Measurements from ENCODE around the gene ASRGL1.
A peak's percentile ranks its signal among the peaks of the same experiment; 100 is the strongest.
"Not testable (repeated sequence)": the region's sequence is repeated elsewhere in the genome, so short reads cannot be mapped to it uniquely, and the experiment has no call there.

The ASRGL1 gene

DNA sequence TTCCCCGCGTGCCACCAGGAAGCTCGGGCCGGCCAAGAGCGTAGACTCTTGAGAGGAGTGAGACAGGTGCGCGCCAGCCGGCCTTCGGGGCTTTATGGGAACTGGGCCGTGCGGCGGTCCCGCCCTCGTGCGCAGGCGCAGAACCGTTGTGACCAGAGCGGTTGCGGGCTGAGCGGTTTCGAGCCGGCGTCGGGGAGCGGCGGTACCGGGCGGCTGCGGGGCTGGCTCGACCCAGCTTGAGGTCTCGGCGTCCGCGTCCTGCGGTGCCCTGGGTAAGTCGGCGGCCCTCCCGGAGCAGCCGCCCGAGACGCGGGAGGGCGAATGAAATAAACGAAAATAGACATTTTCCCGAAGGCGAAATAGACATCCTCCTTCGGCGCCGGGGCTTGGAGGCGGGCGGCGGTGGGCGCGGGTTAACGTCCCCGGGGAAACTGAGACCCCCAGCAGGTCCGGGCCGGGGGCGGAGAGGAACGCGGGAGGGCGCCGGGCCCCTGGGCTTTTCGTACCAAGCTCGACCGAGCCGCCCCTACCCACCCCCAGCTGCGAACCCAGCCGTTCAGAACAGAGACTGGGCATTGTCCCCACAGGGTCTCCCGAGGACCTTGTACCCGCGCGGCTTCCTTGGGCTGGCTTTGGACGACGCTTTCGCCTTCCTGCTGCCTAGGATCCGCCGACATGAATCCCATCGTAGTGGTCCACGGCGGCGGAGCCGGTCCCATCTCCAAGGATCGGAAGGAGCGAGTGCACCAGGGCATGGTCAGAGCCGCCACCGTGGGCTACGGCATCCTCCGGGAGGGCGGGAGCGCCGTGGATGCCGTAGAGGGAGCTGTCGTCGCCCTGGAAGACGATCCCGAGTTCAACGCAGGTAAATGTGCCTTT, at the start of gene ASRGL1:
TSS of gene ASRGL1 (plus strand) at position 146 of the 879 bp plus-strand sequence. CDS start at position 676, 530 bp downstream.
- DNase-seq, result peak; percentile 59 to 88

GRCh38 chr11:62295504-62295903, 41.7 kb upstream of the ASRGL1 start:
- DNase-seq, result no peak

- DNase-seq, result no peak
Measured at GRCh38 chr11:62298975-62299374, 38.3 kb upstream of the ASRGL1 start, which contains the start of gene SCGB1D4. SCGB1D4 (minus strand) TSS chr11:62299075; CDS start chr11:62299010, 65 bp downstream.

GRCh38 chr11:62306227-62306626, 31.0 kb upstream of the ASRGL1 start:
- DNase-seq, result no peak

- no peak for DNase-seq
Measured at GRCh38 chr11:62307950-62308349, 29.3 kb upstream of the ASRGL1 start.

- DNase-seq, result no peak
Measured at GRCh38 chr11:62309991-62310390, 27.3 kb upstream of the ASRGL1 start.

DNA sequence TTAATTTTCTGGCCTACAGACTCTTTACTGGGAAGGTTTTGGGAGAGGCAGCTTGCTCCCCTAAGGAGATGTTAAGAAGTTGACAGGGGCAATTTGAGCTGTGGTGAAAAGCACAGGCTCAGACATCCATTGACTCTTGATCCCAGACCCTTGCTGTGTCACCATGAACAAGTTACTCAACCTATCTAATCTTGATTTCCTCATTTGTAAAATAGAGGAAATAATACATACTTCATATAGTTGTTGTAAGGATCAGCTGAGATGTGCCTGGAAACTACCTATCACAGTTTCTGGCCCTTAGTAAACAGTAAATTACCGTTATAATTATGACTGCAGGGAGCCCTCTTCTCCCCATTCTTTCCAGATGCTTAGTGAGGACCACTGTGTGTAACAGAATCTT, 21.8 kb upstream of the ASRGL1 start:
- DNase-seq, result peak; percentile 61 to 82

- no peak for DNase-seq
Measured at GRCh38 chr11:62322524-62322923, 14.7 kb upstream of the ASRGL1 start.

DNA sequence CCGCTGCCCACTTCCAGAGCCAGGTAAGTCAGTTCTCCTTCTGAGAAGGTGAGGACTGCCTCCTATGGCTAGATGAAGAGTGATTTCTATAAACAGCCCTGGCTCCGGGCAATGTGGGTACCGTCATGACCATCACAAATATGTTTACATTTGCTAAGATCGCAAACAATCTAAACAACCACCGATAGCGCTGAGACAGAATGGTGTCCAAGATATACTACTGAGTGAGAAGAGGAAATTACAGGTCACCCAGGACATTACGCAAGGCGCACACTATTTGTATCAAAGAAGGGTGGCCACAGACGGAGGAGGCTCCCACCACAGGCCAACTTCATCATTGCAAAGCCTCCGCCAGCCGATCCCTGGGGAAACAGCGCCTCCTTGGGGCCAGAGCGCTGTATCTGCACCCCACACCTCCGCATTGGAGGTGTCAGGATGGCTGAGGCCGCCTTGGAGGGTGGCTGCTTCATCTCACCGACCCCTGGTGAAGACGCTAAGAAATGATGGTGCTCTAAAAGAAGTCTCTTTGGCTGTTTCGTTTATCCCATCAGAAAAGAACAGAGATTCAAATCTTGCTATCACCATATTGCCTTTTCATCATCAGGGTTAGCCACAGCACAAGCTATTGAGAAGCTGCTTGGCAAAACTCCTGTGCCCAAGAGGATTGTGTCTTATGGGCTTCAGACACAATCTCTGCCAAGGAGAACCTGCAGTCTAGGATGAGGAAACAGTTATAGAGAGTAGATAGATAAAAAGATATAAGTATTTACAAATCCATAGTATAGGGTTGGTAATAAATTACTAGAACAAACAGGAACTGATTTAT, 12.3 kb upstream of the ASRGL1 start:
- DNase-seq, result peak; percentile 64 to 93

DNA sequence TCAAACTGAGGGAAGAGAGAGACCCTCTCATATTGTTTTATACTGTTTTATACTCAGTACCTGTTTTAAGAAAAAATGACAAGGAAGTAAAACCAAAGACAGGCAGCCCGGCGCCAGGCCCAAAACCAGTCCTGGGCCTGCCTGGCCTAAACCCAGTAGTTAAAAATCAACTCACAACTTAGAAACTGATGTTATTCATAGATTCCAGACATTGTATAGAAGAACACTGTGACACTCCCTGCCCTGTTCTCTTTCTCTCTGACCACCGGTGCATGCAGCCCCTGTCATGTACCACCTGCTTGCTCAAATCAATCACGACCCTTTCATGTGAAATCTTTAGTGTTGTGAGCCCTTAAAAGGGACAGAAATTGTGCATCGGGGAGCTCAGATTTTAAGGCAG, 11.5 kb upstream of the ASRGL1 start:
- not testable (repeated sequence) for DNase-seq

DNA sequence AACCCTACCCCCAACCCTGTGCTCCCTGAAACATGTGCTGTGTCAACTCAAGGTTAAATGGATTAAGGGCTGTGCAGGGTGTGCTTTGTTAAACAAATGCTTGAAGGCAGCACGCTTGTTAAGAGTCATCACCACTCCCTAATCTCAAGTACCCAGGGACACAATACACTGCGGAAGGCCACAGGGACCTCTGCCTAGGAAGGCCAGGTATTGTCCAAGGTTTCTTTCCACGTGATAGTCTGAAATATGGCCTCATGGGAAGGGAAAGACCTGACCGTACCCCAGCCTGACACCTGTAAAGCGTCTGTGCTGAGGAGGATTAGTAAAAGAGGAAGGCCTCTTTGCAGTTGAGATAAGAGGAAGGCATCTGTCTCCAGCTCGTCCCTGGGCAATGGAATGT, 10.5 kb upstream of the ASRGL1 start:
- DNase-seq, result not testable (repeated sequence)

DNA sequence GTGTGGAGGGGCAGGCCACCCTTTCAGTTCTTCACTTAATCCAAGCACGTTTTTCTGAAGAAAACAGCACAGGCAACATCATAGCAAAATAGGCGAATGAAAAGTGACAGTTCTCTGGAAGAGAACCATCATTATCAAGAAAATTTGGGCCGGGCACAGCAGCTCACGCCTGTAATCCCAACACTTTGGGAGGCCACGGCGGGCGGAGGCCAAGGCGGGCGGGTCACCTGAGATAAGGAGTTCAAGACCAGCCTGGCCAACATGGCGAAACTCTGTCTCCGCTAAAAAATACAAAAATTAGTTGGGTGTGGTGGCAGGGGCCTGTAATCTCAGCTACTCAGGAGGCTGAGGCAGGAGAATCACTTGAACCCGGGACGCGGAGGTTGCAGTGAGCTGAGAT, 9.7 kb upstream of the ASRGL1 start:
- DNase-seq, result not testable (repeated sequence)

DNA sequence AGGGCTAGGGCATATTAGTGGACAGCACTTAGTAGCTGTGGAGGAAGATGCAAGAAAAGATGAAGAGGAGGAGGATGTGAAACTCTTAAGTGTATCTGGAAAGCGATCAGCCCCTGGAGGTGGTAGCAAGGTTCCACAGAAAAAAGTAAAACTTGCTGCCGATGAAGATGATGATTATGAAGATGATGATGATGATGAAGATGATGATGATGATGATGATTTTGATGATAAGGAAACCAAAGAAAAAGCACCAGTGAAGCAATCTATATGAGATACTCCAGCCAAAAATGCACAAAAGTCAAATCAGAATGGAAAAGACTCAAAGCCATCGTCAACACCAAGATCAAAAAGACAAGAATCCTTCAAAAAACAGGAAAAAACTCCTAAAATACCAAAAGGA, 6.0 kb upstream of the ASRGL1 start:
- not testable (repeated sequence) for DNase-seq

GRCh38 chr11:62333768-62334167, 3.5 kb upstream of the ASRGL1 start:
- no peak for DNase-seq

DNA sequence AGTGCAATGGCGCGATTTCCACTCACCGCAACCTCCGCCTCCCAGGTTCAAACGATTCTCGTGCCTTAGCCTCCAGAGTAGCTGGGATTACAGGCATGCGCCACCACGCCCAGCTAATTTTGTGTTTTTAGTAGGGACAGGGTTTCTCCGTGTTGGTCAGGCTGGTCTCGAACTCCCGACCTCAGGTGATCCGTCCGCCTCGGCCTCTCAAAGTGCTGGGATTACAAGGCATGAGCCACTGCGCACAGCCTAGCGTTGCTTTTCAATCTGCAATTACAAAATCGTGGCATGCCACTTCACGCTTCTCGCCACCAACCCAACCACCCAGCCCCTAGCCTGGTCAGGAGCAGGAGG, 322 bp upstream of the ASRGL1 start:
- DNase-seq, result not testable (repeated sequence)

DNA sequence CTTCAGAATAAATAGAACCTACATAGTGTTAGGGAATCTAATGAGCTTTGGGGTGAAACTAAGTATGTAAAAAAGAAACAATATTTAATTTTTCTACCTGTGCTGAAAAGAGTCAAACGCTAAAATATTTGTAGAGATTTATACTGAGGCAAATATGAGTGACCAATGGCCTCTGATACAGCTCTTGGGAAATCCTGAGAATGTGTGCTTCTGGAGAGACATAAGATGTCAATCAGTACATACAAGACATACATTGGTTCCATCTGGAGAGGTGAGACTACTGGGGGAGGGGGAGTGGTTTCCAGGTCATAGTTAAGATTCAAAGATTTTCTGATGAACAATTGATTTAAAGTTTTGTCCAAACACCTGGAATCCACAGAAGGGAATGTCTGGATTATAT, 970 bp downstream of the ASRGL1 start:
- DNase-seq, result no peak

- DNase-seq, result peak; percentile 49 to 76
Measured at GRCh38 chr11:62340269-62340901, 3.1 kb downstream of the ASRGL1 start.

DNA sequence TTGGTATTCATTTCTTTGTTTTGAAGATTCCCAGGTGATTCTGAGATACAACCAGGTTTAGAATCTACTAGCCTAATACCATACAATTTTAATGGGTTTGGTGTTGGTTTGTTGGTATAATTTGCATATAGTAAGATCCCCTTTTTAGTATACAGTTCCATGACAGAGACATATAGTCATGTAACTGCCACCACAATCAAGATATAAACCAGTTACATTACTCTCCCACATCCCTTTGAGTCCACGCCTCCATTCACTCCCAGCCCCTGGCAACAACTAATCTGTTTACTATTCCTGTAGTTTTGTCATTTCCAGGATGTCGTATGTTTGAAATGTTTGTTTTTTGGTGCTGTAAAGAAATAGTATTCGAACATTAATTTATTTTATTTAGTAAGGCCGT, 4.3 kb downstream of the ASRGL1 start:
- DNase-seq, result peak in 1 of 2 donors; percentile 16

GRCh38 chr11:62343646-62344190, 6.5 kb downstream of the ASRGL1 start:
- DNase-seq, result peak in 1 of 2 donors; percentile 55

DNA sequence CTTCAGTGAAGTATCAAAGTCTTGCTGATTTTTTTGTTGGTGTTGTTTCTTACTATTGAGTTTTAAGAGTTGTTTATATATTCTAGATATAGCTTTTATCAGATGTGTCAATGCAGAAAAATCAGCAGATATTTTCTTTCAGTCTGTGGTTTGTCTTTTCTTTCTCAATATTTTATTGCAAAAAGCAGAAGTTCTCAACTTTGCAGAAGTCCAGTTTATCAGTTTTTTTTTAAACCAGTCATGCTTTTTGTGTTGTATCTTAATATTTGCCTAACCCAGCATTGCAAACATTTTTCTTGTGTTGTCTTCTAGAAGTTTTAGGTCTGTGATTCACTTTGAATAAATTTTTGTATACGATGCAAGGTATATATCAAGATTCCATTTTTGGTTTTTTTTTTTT, 7.0 kb downstream of the ASRGL1 start:
- DNase-seq, result peak; percentile 68 to 82

DNA sequence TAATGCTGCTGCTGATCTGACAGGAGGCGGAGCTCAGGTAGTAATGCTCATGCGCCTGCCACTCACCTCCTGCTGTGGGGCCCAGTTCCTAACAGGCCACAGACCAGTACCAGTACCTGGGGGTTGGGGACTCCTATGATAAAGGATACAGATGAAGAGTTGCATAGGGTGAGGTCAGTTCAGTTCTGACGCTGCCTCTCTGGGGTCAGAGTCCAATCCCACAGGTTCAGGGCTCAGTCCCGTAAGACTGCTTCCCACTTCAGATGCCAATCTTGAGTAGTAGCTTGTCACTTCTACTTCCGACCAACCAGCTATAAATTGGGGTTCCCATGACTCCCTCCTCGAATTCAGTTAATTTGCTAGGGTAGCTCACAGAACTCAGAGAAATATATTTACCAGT, 8.6 kb downstream of the ASRGL1 start:
- DNase-seq, result no peak

- DNase-seq, result no peak
Measured at GRCh38 chr11:62352355-62353336, 15.4 kb downstream of the ASRGL1 start.

Data from inflammatory macrophage treated with lipopolysaccharide for 1 hour (primary cell).